Iris pigment epithelial cell (primary cell): ENCODE data around the gene ANTXR2.
A peak's percentile ranks its signal among the peaks of the same experiment; 100 is the strongest.

Experiments
- DNase-seq: peaks from one replicate; pipeline ENCODE4 v3.0.0-alpha.2; 2011; ENCODE audit warnings: low read depth

The ANTXR2 gene

GRCh38 chr4:79864500-79865200 is 208.4 kb downstream of the ANTXR2 start:
- no peak for DNase-seq

GRCh38 chr4:79863333-79863732 is 209.7 kb downstream of the ANTXR2 start:
- no peak for DNase-seq

- no peak for DNase-seq
These were observed 210.2 kb downstream of the ANTXR2 start for GRCh38 chr4:79862821-79863220.

GRCh38 chr4:79857811-79858210 is 215.2 kb downstream of the ANTXR2 start:
- no peak for DNase-seq

- no peak for DNase-seq
These were observed 216.8 kb downstream of the ANTXR2 start for GRCh38 chr4:79856196-79856595.

- no peak for DNase-seq
These were observed 218.1 kb downstream of the ANTXR2 start for GRCh38 chr4:79854856-79855502.

GRCh38 chr4:79852305-79852730 is 220.7 kb downstream of the ANTXR2 start:
- DNase-seq = peak; percentile 17

- DNase-seq = peak; percentile 28
These were observed 221.3 kb downstream of the ANTXR2 start for GRCh38 chr4:79851625-79852304.
